BLaER1 (cell line): ENCODE measurements around the gene UPK2.
"Not testable (repeated sequence)": the region's sequence is repeated elsewhere in the genome, so short reads cannot be mapped to it uniquely, and the experiment has no call there.

ENCODE experiments used
- H3K27ac ChIP-seq: shearing (Covaris generic); formaldehyde crosslinking; 2 replicates; pipeline ENCODE4 v1.8.1; 2022
- H3K27me3 ChIP-seq: shearing (Covaris generic); formaldehyde crosslinking; 2 replicates; pipeline ENCODE4 v1.8.1; 2022
- H3K36me3 ChIP-seq: shearing (Covaris generic); formaldehyde crosslinking; 2 replicates; pipeline ENCODE4 v1.8.1; 2022
- H3K4me1 ChIP-seq: shearing (Covaris generic); formaldehyde crosslinking; 2 replicates; pipeline ENCODE4 v1.8.1; 2022
- H3K4me2 ChIP-seq: shearing (Covaris generic); formaldehyde crosslinking; 2 replicates; pipeline ENCODE4 v1.8.1; 2022
- H3K4me3 ChIP-seq: shearing (Covaris generic); formaldehyde crosslinking; 2 replicates; pipeline ENCODE4 v1.8.1; 2022
- H3K9ac ChIP-seq: shearing (Covaris generic); formaldehyde crosslinking; 2 replicates; pipeline ENCODE4 v1.8.1; 2022
- H3K9me3 ChIP-seq: shearing (Covaris generic); formaldehyde crosslinking; 2 replicates; pipeline ENCODE4 v1.8.1; 2022
- H4K20me1 ChIP-seq: shearing (Covaris generic); formaldehyde crosslinking; 2 replicates; pipeline ENCODE4 v1.8.1; 2022
- Cebpa-rat ChIP-seq: shearing (Covaris generic); IDR thresholded peaks from 2 replicates; pipeline ENCODE4 v1.8.1; 2022

Gene UPK2

DNA sequence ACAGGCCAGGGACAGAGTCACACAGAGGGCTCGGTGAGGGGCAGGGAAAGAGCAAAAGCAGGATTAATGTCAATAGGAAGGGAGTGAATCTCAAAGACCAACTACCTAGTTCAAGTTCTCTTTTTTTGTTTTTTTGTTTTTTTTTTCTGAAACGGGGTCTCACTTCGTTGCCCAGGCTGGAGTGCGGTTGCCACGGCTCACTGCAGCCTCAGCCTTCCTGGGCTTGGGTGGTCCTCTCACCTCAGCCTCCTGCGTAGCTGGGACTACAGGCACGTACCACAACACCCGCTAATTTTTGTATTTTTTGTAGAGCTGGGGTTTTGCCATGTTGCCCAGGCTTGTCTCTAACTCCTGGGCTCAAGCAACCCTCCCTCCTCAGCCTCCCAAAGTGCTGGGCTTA, 20.7 kb upstream of the UPK2 start:
- H3K27me3 ChIP-seq, result no peaks in the 10 kb centered on the region
- no peak overlapping the region for H3K27ac ChIP-seq
- peak overlapping the region; percentile 53 for H3K4me2 ChIP-seq
- H3K9me3 ChIP-seq, result no peaks in the 10 kb centered on the region
- no peak overlapping the region for H3K4me3 ChIP-seq
- no peak for TF ChIP-seq Cebpa-rat
- no peak overlapping the region for H3K9ac ChIP-seq
- H4K20me1 ChIP-seq, result no peaks in the 10 kb centered on the region
- peaks cover 65% of the 10 kb centered on the region for H3K4me1 ChIP-seq
- H3K36me3 ChIP-seq, result no peaks in the 10 kb centered on the region

GRCh38 chr11:118938491-118939403, 17.4 kb upstream of the UPK2 start:
- H3K36me3 ChIP-seq, result no peaks in the 10 kb centered on the region
- peaks cover 46% of the 10 kb centered on the region for H3K4me1 ChIP-seq
- no peak for TF ChIP-seq Cebpa-rat
- H3K4me3 ChIP-seq, result no peak overlapping the region
- peak overlapping the region; percentile 75 for H3K4me2 ChIP-seq
- no peaks in the 10 kb centered on the region for H3K9me3 ChIP-seq
- H3K27me3 ChIP-seq, result no peaks in the 10 kb centered on the region
- H3K9ac ChIP-seq, result no peak overlapping the region
- no peak overlapping the region for H3K27ac ChIP-seq
- H4K20me1 ChIP-seq, result no peaks in the 10 kb centered on the region

DNA sequence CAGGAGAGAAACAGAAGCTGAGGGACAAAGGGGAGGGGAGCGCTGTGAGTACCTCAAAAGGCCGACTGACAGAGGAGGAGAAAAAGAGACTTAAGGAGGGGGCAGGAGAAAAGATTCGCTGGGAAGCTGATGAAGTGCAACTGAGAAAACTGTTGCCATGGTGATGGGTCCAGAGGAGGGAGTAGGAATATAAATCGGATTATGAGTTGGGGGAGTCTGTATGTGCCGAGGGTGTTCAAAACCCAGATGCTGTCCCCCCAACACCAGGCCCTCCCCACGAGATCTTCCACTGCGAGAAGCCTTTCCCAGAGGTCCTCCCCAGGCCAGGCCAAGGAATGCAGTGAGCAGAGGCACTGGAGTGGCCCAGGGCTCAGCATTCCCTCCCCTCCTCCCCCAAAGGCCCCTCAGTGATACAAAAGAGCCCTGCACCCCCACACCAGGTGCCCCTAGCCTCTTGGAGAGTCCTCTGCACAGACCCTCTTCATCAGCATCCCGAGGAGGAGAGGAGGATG, 16.6 kb upstream of the UPK2 start:
- H3K27ac ChIP-seq, result peak overlapping the region; percentile 72
- H3K4me3 ChIP-seq, result no peak overlapping the region
- H3K9me3 ChIP-seq, result no peaks in the 10 kb centered on the region
- TF ChIP-seq Cebpa-rat, result no peak
- peaks cover 45% of the 10 kb centered on the region for H3K4me1 ChIP-seq
- no peaks in the 10 kb centered on the region for H3K27me3 ChIP-seq
- H3K9ac ChIP-seq, result peak overlapping the region; percentile 32; the same call in 1 of the 2 replicates
- H4K20me1 ChIP-seq, result no peaks in the 10 kb centered on the region
- no peaks in the 10 kb centered on the region for H3K36me3 ChIP-seq
- peak overlapping the region; percentile 75 for H3K4me2 ChIP-seq

DNA sequence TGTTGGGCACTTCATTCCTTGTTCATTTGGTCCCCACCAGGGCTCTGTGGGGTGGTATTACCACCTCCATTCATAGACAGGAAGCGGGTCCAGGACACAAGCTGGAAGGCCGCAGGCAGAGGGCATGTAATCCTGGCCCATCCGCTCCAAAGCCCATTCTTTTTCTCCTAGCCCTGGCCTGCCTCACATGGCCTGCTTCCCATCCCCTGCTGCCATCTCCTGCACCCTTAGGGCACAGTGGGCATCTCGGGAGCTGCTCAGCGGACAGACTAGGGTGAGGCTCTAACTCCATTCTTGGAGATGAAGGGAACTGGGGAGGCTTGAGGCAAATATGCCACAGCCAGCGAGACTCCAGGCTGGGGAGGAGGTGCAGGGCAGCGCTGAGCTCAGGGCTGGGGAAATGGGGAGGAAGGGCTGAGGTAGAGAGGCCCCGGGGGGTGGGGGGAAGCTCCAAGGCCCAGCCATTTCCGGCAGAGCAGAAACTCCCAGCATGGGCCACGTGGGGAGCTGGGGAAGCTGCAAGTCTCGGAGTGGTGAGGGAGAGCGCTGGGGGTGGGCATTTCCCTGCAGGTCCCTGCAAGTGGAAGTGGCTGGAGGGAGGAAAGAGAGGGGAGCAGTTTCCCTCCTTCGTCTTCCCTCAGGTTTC, 16.0 kb upstream of the UPK2 start:
- H3K27me3 ChIP-seq, result no peaks in the 10 kb centered on the region
- peaks cover 45% of the 10 kb centered on the region for H3K4me1 ChIP-seq
- H3K9me3 ChIP-seq, result no peaks in the 10 kb centered on the region
- no peak overlapping the region for H3K4me3 ChIP-seq
- H3K9ac ChIP-seq, result peak overlapping the region; percentile 32; the same call in 1 of the 2 replicates
- no peaks in the 10 kb centered on the region for H3K36me3 ChIP-seq
- no peak for TF ChIP-seq Cebpa-rat
- H4K20me1 ChIP-seq, result no peaks in the 10 kb centered on the region
- H3K4me2 ChIP-seq, result peak overlapping the region; percentile 75
- H3K27ac ChIP-seq, result peak overlapping the region; percentile 72

DNA sequence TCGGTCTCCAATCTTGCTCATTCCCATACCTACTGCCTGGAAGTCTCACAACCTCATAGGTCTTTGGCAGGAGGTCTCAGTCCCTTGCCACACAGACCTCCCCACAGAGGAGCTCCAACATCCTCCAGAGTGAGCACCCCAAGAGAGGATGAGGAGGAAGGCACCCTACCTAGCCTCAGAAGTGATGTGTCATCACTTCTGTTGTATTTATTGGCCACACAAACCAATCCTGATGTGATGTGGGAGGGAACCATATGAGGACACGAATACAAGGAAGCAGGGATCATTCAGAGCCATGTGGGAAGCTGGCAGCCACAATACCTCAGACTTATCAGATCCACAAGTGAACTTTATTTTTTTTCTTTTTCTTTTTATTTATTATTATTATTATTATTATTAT, 9.0 kb upstream of the UPK2 start:
- no peak for TF ChIP-seq Cebpa-rat
- Histone ChIP-seq H4K20me1 (no peaks in the 10 kb centered on the region), H3K4me3 (no peak overlapping the region), H3K36me3 (no peaks in the 10 kb centered on the region), H3K9ac (no peak overlapping the region), H3K9me3 (no peaks in the 10 kb centered on the region), H3K4me2 (no peak overlapping the region), H3K4me1 (peaks cover 18% of the 10 kb centered on the region), H3K27ac (no peak overlapping the region), H3K27me3 (no peaks in the 10 kb centered on the region)

GRCh38 chr11:118948000-118948399, 8.1 kb upstream of the UPK2 start:
- Histone ChIP-seq H3K36me3 (no peaks in the 10 kb centered on the region), H3K27me3 (no peaks in the 10 kb centered on the region), H3K9ac (no peak overlapping the region), H3K4me1 (peaks cover 18% of the 10 kb centered on the region), H3K9me3 (no peaks in the 10 kb centered on the region), H3K4me3 (no peak overlapping the region), H3K4me2 (no peak overlapping the region), H3K27ac (no peak overlapping the region), H4K20me1 (no peaks in the 10 kb centered on the region)
- TF ChIP-seq Cebpa-rat, result no peak

DNA sequence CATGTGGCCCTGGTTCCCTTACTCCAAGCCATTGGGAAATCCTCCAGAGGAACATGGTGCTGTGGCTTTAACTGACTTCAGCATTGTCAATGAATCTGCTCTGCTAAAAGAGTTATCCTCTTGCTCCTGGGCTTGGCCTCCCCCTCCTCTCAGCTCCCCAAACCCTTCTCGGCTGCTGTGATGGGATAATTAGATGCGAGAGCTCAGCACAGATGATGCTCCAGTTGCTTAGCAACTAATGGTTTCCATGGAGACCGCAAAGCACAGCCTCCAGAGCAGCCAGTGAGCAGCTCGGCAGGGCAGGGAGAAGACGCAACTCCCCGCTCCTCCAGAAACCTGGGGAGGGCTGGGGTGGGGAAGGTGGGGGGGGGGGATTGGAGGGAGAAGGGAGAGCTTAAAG, 2.8 kb upstream of the UPK2 start:
- Histone ChIP-seq H3K4me3 (no peak overlapping the region), H3K4me1 (no peaks in the 10 kb centered on the region), H3K36me3 (no peaks in the 10 kb centered on the region), H3K9me3 (no peaks in the 10 kb centered on the region), H3K4me2 (no peak overlapping the region), H3K9ac (no peak overlapping the region), H3K27ac (no peak overlapping the region), H3K27me3 (no peaks in the 10 kb centered on the region), H4K20me1 (no peaks in the 10 kb centered on the region)
- TF ChIP-seq Cebpa-rat, result no peak

GRCh38 chr11:118953976-118954375, 2.1 kb upstream of the UPK2 start:
- H3K27ac ChIP-seq, H4K20me1 ChIP-seq, H3K9ac ChIP-seq, H3K4me1 ChIP-seq, H3K4me2 ChIP-seq, H3K36me3 ChIP-seq, H3K27me3 ChIP-seq, H3K4me3 ChIP-seq, H3K9me3 ChIP-seq: not testable (repeated sequence)

DNA sequence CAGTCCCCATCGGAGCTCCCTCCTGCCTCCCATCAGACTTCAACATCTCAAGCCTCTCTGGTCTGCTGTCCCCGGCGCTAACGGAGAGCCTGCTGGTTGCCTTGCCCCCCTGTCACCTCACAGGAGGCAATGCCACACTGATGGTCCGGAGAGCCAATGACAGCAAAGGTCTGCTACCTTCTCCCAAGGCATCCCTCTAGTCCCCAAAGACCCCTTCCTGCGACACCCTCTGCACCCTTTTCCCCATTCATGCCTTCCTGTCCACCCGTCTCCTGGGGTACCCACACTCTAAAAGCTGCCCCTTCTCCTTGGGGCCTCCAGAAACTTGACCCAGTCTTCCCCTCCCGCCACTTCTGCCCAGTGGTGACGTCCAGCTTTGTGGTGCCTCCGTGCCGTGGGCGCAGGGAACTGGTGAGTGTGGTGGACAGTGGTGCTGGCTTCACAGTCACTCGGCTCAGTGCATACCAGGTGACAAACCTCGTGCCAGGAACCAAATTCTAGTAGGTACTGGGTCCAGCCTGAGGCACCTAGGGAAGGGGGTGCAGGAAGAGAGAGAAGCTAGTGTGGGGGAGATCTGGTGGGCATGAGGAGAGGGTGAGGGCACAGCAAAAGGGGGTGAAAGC, 860 bp downstream of the UPK2 start:
- TF ChIP-seq Cebpa-rat, result no peak
- H4K20me1 ChIP-seq, result no peaks in the 10 kb centered on the region
- H3K9me3 ChIP-seq, result no peaks in the 10 kb centered on the region
- H3K27me3 ChIP-seq, result no peaks in the 10 kb centered on the region
- H3K4me3 ChIP-seq, result no peak overlapping the region
- H3K36me3 ChIP-seq, result no peaks in the 10 kb centered on the region
- H3K9ac ChIP-seq, result no peak overlapping the region
- H3K4me2 ChIP-seq, result no peak overlapping the region
- no peak overlapping the region for H3K27ac ChIP-seq
- peaks cover 23% of the 10 kb centered on the region for H3K4me1 ChIP-seq

- Histone ChIP-seq H3K27me3 (no peaks in the 10 kb centered on the region), H3K4me1 (peaks cover 26% of the 10 kb centered on the region), H3K4me3 (no peak overlapping the region), H3K4me2 (no peak overlapping the region), H3K36me3 (no peaks in the 10 kb centered on the region), H3K27ac (no peak overlapping the region), H4K20me1 (no peaks in the 10 kb centered on the region), H3K9me3 (no peaks in the 10 kb centered on the region), H3K9ac (no peak overlapping the region)
- TF ChIP-seq Cebpa-rat, result no peak
Observed at GRCh38 chr11:118957549-118957948, 1.5 kb downstream of the UPK2 start.
